GM23248 (cell line): ENCODE results near the gene FAM200C.

Experiments used
- EZH2 ChIP-seq: fragments of 200-600 bp; sonication (generic); IDR thresholded peaks from 2 replicates; pipeline ENCODE4 v1.6.1; 2018; ENCODE audit warnings: antibody characterized with exemption, mild to moderate bottlenecking; ENCODE audit not compliant: insufficient read depth, poor library complexity, severe bottlenecking
- EZH2phosphoT487 ChIP-seq: fragments of 200-600 bp; sonication (generic); IDR thresholded peaks from 2 replicates; pipeline ENCODE4 v1.6.1; 2018; ENCODE audit warnings: antibody characterized with exemption, moderate library complexity, mild to moderate bottlenecking, low read depth; ENCODE audit not compliant: insufficient read depth

DNA sequence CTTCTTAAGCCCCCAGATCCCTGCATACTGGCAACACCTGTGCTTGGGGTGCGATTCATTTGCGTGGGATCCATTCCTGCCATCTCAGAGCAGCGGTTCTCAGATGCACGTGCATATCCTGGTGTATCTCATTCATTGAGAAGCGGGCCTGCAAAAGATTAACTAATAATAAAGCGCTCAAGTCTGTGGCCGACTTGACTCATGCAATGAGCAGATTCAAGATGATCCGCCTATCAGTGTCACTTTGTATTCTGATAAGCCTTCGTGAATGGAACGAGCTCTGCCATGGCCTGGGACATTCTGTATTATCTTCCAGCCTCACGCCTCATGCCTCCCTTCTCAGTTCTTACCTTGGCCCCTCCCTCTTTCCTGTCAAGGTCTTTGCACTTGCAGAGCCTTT lies 51.8 kb downstream of the FAM200C start:
- TF ChIP-seq EZH2, result no peak
- no peak for TF ChIP-seq EZH2phosphoT487
